Measurements from ENCODE around the gene KLK8. TPM values are rescaled to one million over a fixed set of nuclear protein-coding genes. Genes with fewer than 3 reads are reported as not detected.

The KLK8 gene
- polyA plus RNA-seq, 4 donors, result 0.90 to 4.2 (median 2.2) TPM

DNA sequence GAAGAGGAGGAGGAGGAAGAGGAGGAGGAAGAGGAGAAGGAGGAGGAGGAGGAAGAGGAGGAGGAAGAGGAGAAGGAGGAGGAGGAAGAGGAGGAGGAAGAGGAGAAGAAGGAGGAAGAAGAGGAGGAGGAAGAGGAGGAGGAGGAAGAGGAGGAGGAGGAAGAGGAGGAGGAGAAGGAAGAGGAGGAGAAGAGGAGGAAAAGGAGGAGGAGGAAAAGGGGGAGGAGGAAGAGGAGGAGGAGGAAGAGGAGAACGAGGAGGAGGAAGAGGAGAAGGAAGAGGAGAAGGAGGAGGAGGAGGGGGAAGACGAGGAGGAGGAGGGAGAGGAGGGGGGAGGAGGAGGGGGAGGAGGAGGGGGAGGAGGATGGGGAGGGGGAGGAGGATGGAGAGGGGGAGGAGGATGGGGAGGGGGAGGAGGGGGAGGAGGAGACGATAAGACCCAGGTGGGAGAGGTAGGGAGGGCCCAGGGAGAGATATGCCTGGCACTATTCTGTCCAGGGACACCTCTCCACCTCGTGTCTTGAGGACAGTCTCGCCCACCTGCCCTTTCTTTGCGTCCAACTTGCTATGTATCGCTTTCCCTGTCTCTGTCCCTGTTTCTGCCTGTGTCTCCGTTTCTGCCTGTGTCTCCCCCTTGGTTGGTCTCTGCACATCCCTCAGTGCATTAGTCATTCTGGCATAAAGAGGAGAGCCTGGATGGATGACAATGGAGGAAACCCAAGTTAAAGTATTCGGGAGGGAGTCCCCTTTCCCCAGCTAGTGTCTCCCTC lies 41.5 kb downstream of the KLK8 start:
- DNase-seq (ENCODE audit: low read depth in 4 of 4, low spot score in 2 of 4), result no peak

DNA sequence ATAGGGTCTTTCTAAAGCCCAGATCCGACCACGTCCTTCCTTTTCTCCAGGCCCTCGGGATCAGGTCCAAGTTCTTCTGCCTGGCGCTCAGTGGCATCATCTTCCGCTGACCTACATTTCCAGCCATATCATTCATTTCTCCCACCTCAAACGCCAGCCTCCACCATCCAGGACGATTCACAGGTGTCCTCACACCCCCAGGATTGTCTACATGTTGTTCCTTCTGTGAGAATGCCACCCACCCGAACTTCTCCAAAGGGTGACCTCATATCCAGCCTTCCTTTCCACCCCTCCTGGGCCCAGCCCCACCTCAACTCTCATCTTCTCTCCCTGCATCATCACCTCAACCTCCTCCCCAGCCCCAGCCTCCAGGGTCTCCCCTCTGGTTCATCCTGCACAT lies 43.8 kb downstream of the KLK8 start:
- no peak for DNase-seq (ENCODE audit: low read depth in 4 of 4, low spot score in 2 of 4)

DNA sequence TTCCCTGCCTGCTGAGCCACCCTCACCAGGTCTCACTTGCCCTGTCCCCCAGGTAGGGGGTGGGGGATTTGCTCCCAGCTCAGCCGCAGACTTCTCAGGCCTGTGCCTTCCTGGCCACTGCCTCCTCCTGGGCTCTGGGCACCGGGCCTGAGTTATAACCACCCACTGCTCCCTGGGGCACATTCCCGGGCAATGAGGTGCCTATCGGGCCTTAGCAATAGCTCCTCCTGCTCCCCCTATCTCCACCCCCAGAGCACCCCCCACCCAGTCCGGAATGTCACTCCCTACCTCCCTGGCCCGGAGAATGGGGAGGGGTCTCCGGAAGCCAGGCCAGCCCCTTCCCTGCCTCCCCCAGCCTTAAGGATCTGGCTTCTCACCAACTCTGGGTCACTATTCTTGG lies 48.5 kb downstream of the KLK8 start, which contains the start of gene KLK5:
Gene KLK5, minus strand, starts transcription at position 129 of the 400 bp plus-strand sequence. CDS start 381 bp downstream, outside the sequence.
- no peak for DNase-seq (ENCODE audit: low read depth in 4 of 4, low spot score in 2 of 4)

GRCh38 chr19:50949861-50950260 lies 51.5 kb downstream of the KLK8 start:
- DNase-seq (ENCODE audit: low read depth in 4 of 4, low spot score in 2 of 4), result no peak

- DNase-seq (ENCODE audit: low read depth in 4 of 4, low spot score in 2 of 4), result no peak
Observed at GRCh38 chr19:50947123-50947522, 54.3 kb downstream of the KLK8 start.

Other genes with a start within 250 kb of the KLK8 start
- not detected for gene GPR32, start 231.1 kb downstream of the KLK8 start, polyA plus RNA-seq (ENCODE audit: insufficient read length in 4 of 4)
- gene ACP4, start 211.2 kb downstream of the KLK8 start, polyA plus RNA-seq (ENCODE audit: insufficient read length in 4 of 4), result under 1 TPM in 3 of 4 donors, not detected in 1; 0.10 to 0.52 (median 0.25) TPM
- gene KLK1, start 177.8 kb downstream of the KLK8 start, polyA plus RNA-seq (ENCODE audit: insufficient read length in 4 of 4), result 1 to 10 TPM; 1.6 to 2.2 (median 1.9) TPM
- gene KLK15, start 168.0 kb downstream of the KLK8 start, polyA plus RNA-seq (ENCODE audit: insufficient read length in 4 of 4), result not detected
- gene KLK3, start 146.7 kb downstream of the KLK8 start, polyA plus RNA-seq (ENCODE audit: insufficient read length in 4 of 4), result under 1 TPM; 0.32 to 0.85 (median 0.57) TPM
- gene KLK2, start 128.2 kb downstream of the KLK8 start, polyA plus RNA-seq (ENCODE audit: insufficient read length in 4 of 4), result under 1 TPM in 2 of 4 donors, not detected in 2; 0.39 to 0.42 TPM
- gene KLK4, start 90.2 kb downstream of the KLK8 start, polyA plus RNA-seq (ENCODE audit: insufficient read length in 4 of 4), result not detected
- 1 to 10 TPM; 1.2 to 2.5 (median 1.5) TPM for gene KLK5, start 48.6 kb downstream of the KLK8 start, polyA plus RNA-seq (ENCODE audit: insufficient read length in 4 of 4)
- 10 to 100 TPM; 30.9 to 45.1 (median 35.1) TPM for gene KLK6, start 32.0 kb downstream of the KLK8 start, polyA plus RNA-seq (ENCODE audit: insufficient read length in 4 of 4)
- gene KLK7, start 17.7 kb downstream of the KLK8 start, polyA plus RNA-seq (ENCODE audit: insufficient read length in 4 of 4), result 1 to 10 TPM; 4.3 to 9.0 (median 5.0) TPM
- gene KLK10, start 18.1 kb upstream of the KLK8 start, polyA plus RNA-seq (ENCODE audit: insufficient read length in 4 of 4), result under 1 TPM; 0.13 to 0.48 (median 0.19) TPM
- gene KLK11, start 25.0 kb upstream of the KLK8 start, polyA plus RNA-seq (ENCODE audit: insufficient read length in 4 of 4), result under 1 TPM; 0.30 to 0.81 (median 0.30) TPM
- gene KLK12, start 33.4 kb upstream of the KLK8 start, polyA plus RNA-seq (ENCODE audit: insufficient read length in 4 of 4), result not detected
- under 1 TPM; 0.22 to 0.66 (median 0.38) TPM for gene KLK13, start 63.5 kb upstream of the KLK8 start, polyA plus RNA-seq (ENCODE audit: insufficient read length in 4 of 4)
- under 1 TPM in 2 of 4 donors, not detected in 2; 0.51 to 0.61 TPM for gene KLK14, start 81.3 kb upstream of the KLK8 start, polyA plus RNA-seq (ENCODE audit: insufficient read length in 4 of 4)
- gene CTU1, start 106.8 kb upstream of the KLK8 start, polyA plus RNA-seq (ENCODE audit: insufficient read length in 4 of 4), result 1 to 10 TPM; 2.8 to 4.7 (median 3.8) TPM
- 1 to 10 TPM in 3 of 4 donors, under 1 TPM in 1; 0.95 to 2.1 (median 1.5) TPM for gene SIGLEC9, start 123.3 kb upstream of the KLK8 start, polyA plus RNA-seq (ENCODE audit: insufficient read length in 4 of 4)
- 1 to 10 TPM in 1 of 4 donors, under 1 TPM in 3; 0.52 to 1.1 (median 0.70) TPM for gene SIGLEC7, start 140.7 kb upstream of the KLK8 start, polyA plus RNA-seq (ENCODE audit: insufficient read length in 4 of 4)
- 1 to 10 TPM; 1.4 to 2.6 (median 1.6) TPM for gene CD33, start 223.5 kb upstream of the KLK8 start, polyA plus RNA-seq (ENCODE audit: insufficient read length in 4 of 4)
- not detected for gene SIGLECL1, start 249.5 kb upstream of the KLK8 start, polyA plus RNA-seq (ENCODE audit: insufficient read length in 4 of 4)

Measured in left renal cortex interstitium (tissue), 4 donors.